ENCODE measurements around the gene MATN3.
"Not testable (repeated sequence)": the region's sequence is repeated elsewhere in the genome, so short reads cannot be mapped to it uniquely, and the experiment has no call there.

The MATN3 gene

GRCh38 chr2:20012282-20013125 is at the start of gene MATN3:
Gene MATN3, minus strand, starts transcription at chr2:20012668. Its CDS starts 37 bp downstream, at chr2:20012631.
- DNase-seq (ENCODE audit: low read depth): peak; percentile 21

- no peak for DNase-seq (ENCODE audit: low read depth)
Measured at GRCh38 chr2:20061940-20062339, 49.5 kb upstream of the MATN3 start.

- peak; percentile 65 for DNase-seq (ENCODE audit: low read depth)
Measured at GRCh38 chr2:20061476-20061875, 49.0 kb upstream of the MATN3 start.

- DNase-seq (ENCODE audit: low read depth): no peak
Measured at GRCh38 chr2:20060106-20060505, 47.6 kb upstream of the MATN3 start.

- DNase-seq (ENCODE audit: low read depth): no peak
Measured at GRCh38 chr2:20057268-20057667, 44.8 kb upstream of the MATN3 start.

- DNase-seq (ENCODE audit: low read depth): no peak
Measured at GRCh38 chr2:20054931-20055330, 42.5 kb upstream of the MATN3 start.

GRCh38 chr2:20054119-20054518 is 41.7 kb upstream of the MATN3 start:
- DNase-seq (ENCODE audit: low read depth): no peak

- peak; percentile 77 for DNase-seq (ENCODE audit: low read depth)
Measured at GRCh38 chr2:20052861-20053281, 40.4 kb upstream of the MATN3 start.

GRCh38 chr2:20052229-20052851 is 39.9 kb upstream of the MATN3 start:
- DNase-seq (ENCODE audit: low read depth): peak; percentile 10

GRCh38 chr2:20051532-20052228 is 39.2 kb upstream of the MATN3 start, which contains the start of gene LAPTM4A:
Gene LAPTM4A, minus strand, starts transcription at chr2:20051628. Its CDS starts 108 bp downstream, at chr2:20051520.
- DNase-seq (ENCODE audit: low read depth): peak; percentile 100

GRCh38 chr2:20050646-20051531 is 38.4 kb upstream of the MATN3 start:
- peak; percentile 75 for DNase-seq (ENCODE audit: low read depth)

- DNase-seq (ENCODE audit: low read depth): peak; percentile 50
Measured at GRCh38 chr2:20050104-20050645, 37.7 kb upstream of the MATN3 start.

GRCh38 chr2:20049637-20050036 is 37.2 kb upstream of the MATN3 start:
- peak; percentile 33 for DNase-seq (ENCODE audit: low read depth)

- DNase-seq (ENCODE audit: low read depth): no peak
Measured at GRCh38 chr2:20048488-20049448, 36.3 kb upstream of the MATN3 start.

GRCh38 chr2:20045712-20046292 is 33.3 kb upstream of the MATN3 start:
- not testable (repeated sequence) for DNase-seq (ENCODE audit: low read depth)

GRCh38 chr2:20044778-20045177 is 32.3 kb upstream of the MATN3 start:
- no peak for DNase-seq (ENCODE audit: low read depth)

- DNase-seq (ENCODE audit: low read depth): no peak
Measured at GRCh38 chr2:20042531-20042930, 30.1 kb upstream of the MATN3 start.

- DNase-seq (ENCODE audit: low read depth): no peak
Measured at GRCh38 chr2:20040489-20041172, 28.2 kb upstream of the MATN3 start.

- no peak for DNase-seq (ENCODE audit: low read depth)
Measured at GRCh38 chr2:20037660-20038059, 25.2 kb upstream of the MATN3 start.
